Ishikawa (cell line): ENCODE measurements around the gene C10orf120.

Experiments
- CEBPB ChIP-seq: IDR thresholded peaks from 2 replicates; pipeline ENCODE4 v1.6.1; 2012
- CREB1 ChIP-seq: IDR thresholded peaks from 2 replicates; pipeline ENCODE4 v1.6.1; 2012; ENCODE audit warnings: low read depth
- EGR1 ChIP-seq: IDR thresholded peaks from 2 replicates; pipeline ENCODE4 v1.6.1; 2012
- EP300 ChIP-seq: IDR thresholded peaks from 2 replicates; pipeline ENCODE4 v1.6.1; 2012; ENCODE audit warnings: borderline replicate concordance
- FOXM1 ChIP-seq: IDR thresholded peaks from 2 replicates; pipeline ENCODE4 v1.6.1; 2012; ENCODE audit warnings: low read depth, borderline replicate concordance
- MAX ChIP-seq: IDR thresholded peaks from 2 replicates; pipeline ENCODE4 v1.6.1; 2012
- NFIC ChIP-seq: IDR thresholded peaks from 2 replicates; pipeline ENCODE4 v1.6.1; 2012
- RAD21 ChIP-seq: IDR thresholded peaks from 2 replicates; pipeline ENCODE4 v1.6.1; 2012; ENCODE audit warnings: low read depth
- REST ChIP-seq: IDR thresholded peaks from 2 replicates; pipeline ENCODE4 v1.6.1; 2012; ENCODE audit warnings: low read depth, mild to moderate bottlenecking
- TAF1 ChIP-seq: IDR thresholded peaks from 2 replicates; pipeline ENCODE4 v1.6.1; 2012; ENCODE audit warnings: low read depth, mild to moderate bottlenecking
- TCF12 ChIP-seq: IDR thresholded peaks from 2 replicates; pipeline ENCODE4 v1.6.1; 2012; ENCODE audit warnings: low read depth
- TEAD4 ChIP-seq: IDR thresholded peaks from 2 replicates; pipeline ENCODE4 v1.6.1; 2012
- USF1 ChIP-seq: IDR thresholded peaks from 2 replicates; pipeline ENCODE4 v1.6.1; 2012
- YY1 ChIP-seq: IDR thresholded peaks from 2 replicates; pipeline ENCODE4 v1.6.1; 2012; ENCODE audit warnings: low read depth
- ZBTB7A ChIP-seq: IDR thresholded peaks from 2 replicates; pipeline ENCODE4 v1.6.1; 2012; ENCODE audit warnings: low read depth

Gene C10orf120

GRCh38 chr10:122738031-122738430 lies 38.4 kb upstream of the C10orf120 start:
- TF ChIP-seq MAX = no peak
- TF ChIP-seq CEBPB = no peak
- TF ChIP-seq USF1 = no peak
- TF ChIP-seq RAD21 = no peak
- TF ChIP-seq EP300 = no peak
- no peak for TF ChIP-seq FOXM1
- TF ChIP-seq REST = no peak
- no peak for TF ChIP-seq TAF1
- TF ChIP-seq TCF12 = no peak
- TF ChIP-seq TEAD4 = no peak
- TF ChIP-seq YY1 = no peak
- no peak for TF ChIP-seq CREB1
- TF ChIP-seq EGR1 = no peak
- no peak for TF ChIP-seq NFIC
- no peak for TF ChIP-seq ZBTB7A

- TF ChIP-seq MAX (no peak), ZBTB7A (no peak), RAD21 (no peak), YY1 (no peak), FOXM1 (no peak), USF1 (no peak), TCF12 (no peak), NFIC (no peak), EP300 (no peak), CREB1 (no peak), TEAD4 (no peak), EGR1 (no peak), CEBPB (no peak), TAF1 (no peak), REST (no peak)
These were observed 34.5 kb upstream of the C10orf120 start for GRCh38 chr10:122733931-122734665.

- TF ChIP-seq CREB1 (no peak), MAX (no peak), YY1 (no peak)
These were observed 33.8 kb upstream of the C10orf120 start for GRCh38 chr10:122733443-122733842.

GRCh38 chr10:122730238-122730637 lies 30.6 kb upstream of the C10orf120 start:
- TF ChIP-seq MAX (no peak), USF1 (no peak), CEBPB (no peak), RAD21 (no peak), TCF12 (no peak), NFIC (no peak), EP300 (no peak)

GRCh38 chr10:122729126-122729525 lies 29.5 kb upstream of the C10orf120 start:
- TF ChIP-seq FOXM1 (no peak), REST (no peak), TEAD4 (no peak), CREB1 (no peak), TCF12 (no peak), EP300 (no peak), EGR1 (no peak), NFIC (no peak), YY1 (no peak), MAX (no peak), TAF1 (no peak), USF1 (no peak), RAD21 (no peak), CEBPB (no peak), ZBTB7A (no peak)
